Esophagus squamous epithelium (tissue), 5 donors: Measurements from ENCODE around the gene TSHZ2. TPM values are rescaled to one million over a fixed set of nuclear protein-coding genes. Genes with fewer than 3 reads are reported as not detected.

Experiments
- DNase-seq: peaks from one replicate; lab custom pipeline; 2025; lab: John Stamatoyannopoulos, UW
- H3K27ac ChIP-seq, 4 donors: fragments of 200-600 bp; sonication (generic); one replicate each; pipeline ENCODE4 v1.5.1; 2016 to 2019; ENCODE audit warnings: mild to moderate bottlenecking in 1 of 4
- H3K27me3 ChIP-seq, 4 donors: fragments of 200-600 bp; sonication (generic); 1 replicate in 3 of 4; 2 replicates in 1 of 4; pipeline versions ENCODE4 v1.5.1 to v1.6.0; 2017 to 2021; ENCODE audit warnings: antibody characterized with exemption in 1 of 4
- H3K36me3 ChIP-seq, 3 donors: fragments of 200-600 bp; sonication (generic); one replicate each; pipeline ENCODE4 v1.5.1; 2016 to 2019
- H3K4me1 ChIP-seq, 3 donors: fragments of 200-600 bp; sonication (generic); one replicate each; pipeline ENCODE4 v1.5.1; 2017 to 2019
- H3K4me3 ChIP-seq, 4 donors: fragments of 200-600 bp; sonication (generic); 1 replicate in 3 of 4; 2 replicates in 1 of 4; pipeline ENCODE4 v1.5.1; 2016 to 2019; ENCODE audit warnings: mild to moderate bottlenecking in 2 of 4, moderate library complexity in 1 of 4
- H3K9me3 ChIP-seq, 3 donors: fragments of 200-600 bp; sonication (generic); one replicate each; pipeline ENCODE4 v1.5.1; 2016 to 2019
- POLR2A ChIP-seq, 4 donors: fragments of 450-650 bp; IDR thresholded peaks; one replicate each; pipeline ENCODE4 v1.6.1; 2017; ENCODE audit warnings: antibody characterized with exemption in 4 of 4, mild to moderate bottlenecking in 4 of 4, moderate library complexity in 3 of 4
- WGBS, 2 donors: methylation state at CpG; one replicate each; pipeline ENCODE4 v1.1.5; 2018; 5-methylcytosine and 5-hydroxymethylcytosine counted together
- intact Hi-C: fragments of 100-400 bp; cut with DNase I; formaldehyde crosslinking; loops from one replicate; pipeline ENCODE4 v1.15.0; 2022
- total RNA-seq, 4 donors: library from RNA; depleted of rRNA; stranded (reverse); fragments of >200 nt; gene quantifications; one replicate each; pipeline ENCODE4 v1.1.0, GENCODE V29; 2016
- TF ChIP-seq, protein P1 (sequence below), 6 experiments: fragments of 450-650 bp in 4 of 6; fragments of 200-600 bp in 2 of 6; sonication (generic) in 2 of 6; IDR thresholded peaks; one replicate each; pipeline ENCODE4 v1.5.1; 2016 to 2019; ENCODE audit warnings: antibody characterized with exemption in 6 of 6, mild to moderate bottlenecking in 4 of 6, moderate library complexity in 4 of 6
- donor health status: DM: yes; HTN: yes; CAD: no.

TSHZ2 gene
- total RNA-seq, 4 donors from 2014 or later, result 4.7 to 22.0 (median 12.9) TPM

- H3K4me3 ChIP-seq, result peak overlapping the region in 1 of 4 donors; percentile 9
- H3K27me3 ChIP-seq, result no peaks in the 10 kb centered on the region
- no peaks in the 10 kb centered on the region for H3K9me3 ChIP-seq
- intact Hi-C loops, result no loop called here
- 59 to 66% methylated on average over 9 of the region's 9 CpGs for WGBS, 2 donors
- H3K36me3 ChIP-seq, result no peaks in the 10 kb centered on the region
- DNase-seq, result no peak
- peaks cover 0 to 15% (median 0%) of the 10 kb centered on the region in 3 donors for H3K4me1 ChIP-seq
- H3K27ac ChIP-seq, result peak overlapping the region in 3 of 4 donors; percentile 5 to 73 (median 58)
- TF ChIP-seq, protein P1, sequence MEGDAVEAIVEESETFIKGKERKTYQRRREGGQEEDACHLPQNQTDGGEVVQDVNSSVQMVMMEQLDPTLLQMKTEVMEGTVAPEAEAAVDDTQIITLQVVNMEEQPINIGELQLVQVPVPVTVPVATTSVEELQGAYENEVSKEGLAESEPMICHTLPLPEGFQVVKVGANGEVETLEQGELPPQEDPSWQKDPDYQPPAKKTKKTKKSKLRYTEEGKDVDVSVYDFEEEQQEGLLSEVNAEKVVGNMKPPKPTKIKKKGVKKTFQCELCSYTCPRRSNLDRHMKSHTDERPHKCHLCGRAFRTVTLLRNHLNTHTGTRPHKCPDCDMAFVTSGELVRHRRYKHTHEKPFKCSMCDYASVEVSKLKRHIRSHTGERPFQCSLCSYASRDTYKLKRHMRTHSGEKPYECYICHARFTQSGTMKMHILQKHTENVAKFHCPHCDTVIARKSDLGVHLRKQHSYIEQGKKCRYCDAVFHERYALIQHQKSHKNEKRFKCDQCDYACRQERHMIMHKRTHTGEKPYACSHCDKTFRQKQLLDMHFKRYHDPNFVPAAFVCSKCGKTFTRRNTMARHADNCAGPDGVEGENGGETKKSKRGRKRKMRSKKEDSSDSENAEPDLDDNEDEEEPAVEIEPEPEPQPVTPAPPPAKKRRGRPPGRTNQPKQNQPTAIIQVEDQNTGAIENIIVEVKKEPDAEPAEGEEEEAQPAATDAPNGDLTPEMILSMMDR (IDR thresholded peaks at IDR 0.05), result no peak
- no peak for TF ChIP-seq POLR2A (IDR thresholded peaks at IDR 0.05)
These were observed 29.5 kb downstream of the TSHZ2 start for GRCh38 chr20:53001498-53002301.

DNA sequence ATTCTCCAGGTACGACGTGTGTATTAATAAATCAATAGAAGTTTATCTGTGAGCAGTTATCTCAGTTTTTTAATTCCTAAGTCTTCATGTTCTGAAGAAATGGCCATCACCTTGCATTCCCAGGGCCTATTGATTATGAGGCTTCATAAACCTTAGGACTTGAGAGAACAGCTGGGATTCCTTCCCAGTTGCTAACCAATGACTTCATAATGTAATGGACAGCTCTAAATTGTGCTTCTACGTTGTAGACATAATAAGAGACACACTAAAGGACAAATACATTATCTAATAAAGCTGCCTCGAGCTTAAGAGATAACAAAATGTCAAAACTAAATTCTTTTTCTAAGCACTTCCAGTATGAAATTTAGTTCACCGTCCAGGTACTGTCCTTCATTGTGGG, 30.6 kb downstream of the TSHZ2 start:
- TF ChIP-seq POLR2A (IDR thresholded peaks at IDR 0.05), result no peak
- TF ChIP-seq, protein P1 (IDR thresholded peaks at IDR 0.05), result no peak
- WGBS, 2 donors, result 85% methylated on average over 5 of the region's 5 CpGs
- no peak overlapping the region for H3K27ac ChIP-seq
- H3K4me3 ChIP-seq, result no peak overlapping the region
- no peak for DNase-seq
- H3K27me3 ChIP-seq, result no peaks in the 10 kb centered on the region
- H3K36me3 ChIP-seq, result no peaks in the 10 kb centered on the region
- intact Hi-C loops, result no loop called here
- H3K9me3 ChIP-seq, result no peaks in the 10 kb centered on the region
- H3K4me1 ChIP-seq, result peaks cover 0 to 15% (median 0%) of the 10 kb centered on the region in 3 donors

DNA sequence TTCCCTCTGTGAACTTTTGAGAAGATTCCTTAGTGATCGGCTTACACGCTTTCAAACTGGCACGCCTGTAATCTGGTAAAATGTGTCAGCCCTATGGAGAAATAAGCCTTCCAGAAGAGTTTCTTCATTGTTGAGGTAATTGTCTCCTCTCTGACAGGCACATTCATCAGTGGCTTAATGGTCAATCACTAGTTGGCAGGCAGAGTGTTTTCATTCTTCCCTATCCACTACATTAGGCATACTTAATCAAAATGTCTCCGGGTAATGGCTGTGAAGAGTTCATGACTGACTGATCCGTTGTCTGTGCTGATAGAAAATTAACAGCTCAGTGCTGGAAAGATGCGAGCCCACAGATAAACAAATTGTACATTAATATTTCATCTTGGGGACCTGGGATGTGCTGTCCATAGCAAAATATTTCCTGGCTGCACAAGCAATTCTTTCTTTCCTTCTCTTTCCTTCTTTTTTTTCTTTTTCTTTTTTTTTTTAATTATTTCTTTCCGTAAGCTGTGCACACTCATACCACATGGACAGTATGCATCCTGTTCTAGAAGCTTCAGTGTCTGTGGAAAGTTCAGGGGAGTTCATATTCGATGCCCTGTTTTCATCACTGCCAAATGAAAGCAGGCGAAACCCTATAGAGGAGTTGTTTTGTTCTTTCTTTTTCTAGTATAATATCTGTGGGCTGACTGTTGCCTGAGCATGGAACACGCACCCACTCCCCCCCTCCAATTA, 31.4 kb downstream of the TSHZ2 start:
- DNase-seq, result no peak

DNA sequence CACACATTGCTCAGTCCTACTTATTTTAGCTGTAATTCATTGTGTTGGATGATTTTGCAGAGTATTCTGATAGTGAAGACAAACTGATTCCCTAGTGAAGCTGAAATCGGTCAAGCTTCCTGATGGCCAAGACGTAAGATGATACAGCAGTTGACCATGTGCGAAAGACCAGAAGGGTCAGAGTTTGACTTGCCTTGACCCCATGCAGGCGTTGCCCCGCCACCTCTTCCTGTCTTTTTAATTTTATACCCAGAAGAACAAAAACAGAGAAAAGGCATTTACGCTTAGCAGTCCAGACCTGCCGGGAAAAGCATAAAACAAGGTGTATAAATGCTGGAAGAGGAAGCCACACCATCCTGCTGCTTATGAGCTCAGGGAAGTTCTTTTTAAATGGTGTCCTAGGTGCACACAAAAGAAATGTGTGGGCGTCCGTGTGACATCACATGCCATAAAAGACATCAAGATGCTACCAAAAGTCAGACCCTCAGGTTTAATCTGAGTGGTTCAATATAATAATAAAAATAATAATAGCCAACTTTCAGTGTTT, 32.2 kb downstream of the TSHZ2 start:
- 90 to 94% methylated on average over 9 of the region's 9 CpGs for WGBS, 2 donors
- TF ChIP-seq, protein P1 (IDR thresholded peaks at IDR 0.05), result no peak
- no peak for TF ChIP-seq POLR2A (IDR thresholded peaks at IDR 0.05)
- DNase-seq, result no peak
- H3K36me3 ChIP-seq, result no peaks in the 10 kb centered on the region
- no peaks in the 10 kb centered on the region for H3K27me3 ChIP-seq
- H3K4me1 ChIP-seq, result peaks cover 0 to 15% (median 0%) of the 10 kb centered on the region in 3 donors
- no peak overlapping the region for H3K4me3 ChIP-seq
- H3K27ac ChIP-seq, result peak overlapping the region in 2 of 4 donors; percentile 29
- intact Hi-C loops, result no loop called here
- H3K9me3 ChIP-seq, result no peaks in the 10 kb centered on the region

More for the DNA sequence above, 31.4 kb downstream of the TSHZ2 start:
- Histone ChIP-seq H3K27me3 (no peaks in the 10 kb centered on the region), H3K4me1 (peaks cover 0 to 15% (median 0%) of the 10 kb centered on the region in 3 donors), H3K9me3 (no peaks in the 10 kb centered on the region), H3K27ac (peak overlapping the region in 1 of 4 donors; percentile 11), H3K4me3 (no peak overlapping the region), H3K36me3 (no peaks in the 10 kb centered on the region)
- TF ChIP-seq, protein P1 (IDR thresholded peaks at IDR 0.05), result no peak
- TF ChIP-seq POLR2A (IDR thresholded peaks at IDR 0.05), result no peak
- intact Hi-C loops, result no loop called here
- 64 to 67% methylated on average over 10 of the region's 10 CpGs for WGBS, 2 donors
